ENCODE measurements around the gene NPHP4. TPM values are rescaled to one million over a fixed set of nuclear protein-coding genes. Genes with fewer than 3 reads are reported as not detected.

Gene NPHP4
- total RNA-seq, 1 donor from 2014 or later: 19.5 TPM

DNA sequence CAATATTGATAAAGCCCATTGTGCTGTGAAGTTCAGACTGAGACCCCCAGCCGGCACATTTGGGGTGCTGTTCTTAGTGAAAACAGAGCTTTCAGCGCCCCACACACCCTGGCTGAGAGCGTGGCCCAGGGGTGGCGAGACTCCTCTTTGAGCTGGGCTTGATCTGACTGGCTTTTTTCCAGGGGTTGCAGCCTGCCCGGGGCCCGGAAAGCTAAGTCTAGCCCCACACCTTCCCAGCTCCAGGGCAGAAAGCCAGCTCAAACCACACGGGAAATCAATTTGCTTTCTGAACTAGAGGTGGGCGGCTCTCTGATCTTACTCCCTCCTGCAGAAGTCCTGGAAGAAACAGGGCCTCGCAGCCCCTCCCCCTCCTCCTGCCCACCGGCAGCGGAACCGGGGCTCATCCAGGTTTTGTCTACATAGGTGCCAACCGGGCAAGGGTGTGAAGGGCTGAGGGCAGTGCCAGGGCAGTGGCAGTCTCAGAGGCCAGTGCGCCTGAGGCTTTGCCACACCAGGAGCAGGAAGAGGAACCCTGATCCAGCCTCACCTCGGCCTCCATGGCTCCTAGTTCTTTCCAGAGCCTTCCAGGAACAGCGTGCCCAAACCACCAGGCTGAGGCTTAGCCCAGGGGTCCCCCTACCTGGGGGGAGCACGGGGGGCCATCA, 155.3 kb downstream of the NPHP4 start:
- intact Hi-C loops (cut with micrococcal nuclease): no loop called here

DNA sequence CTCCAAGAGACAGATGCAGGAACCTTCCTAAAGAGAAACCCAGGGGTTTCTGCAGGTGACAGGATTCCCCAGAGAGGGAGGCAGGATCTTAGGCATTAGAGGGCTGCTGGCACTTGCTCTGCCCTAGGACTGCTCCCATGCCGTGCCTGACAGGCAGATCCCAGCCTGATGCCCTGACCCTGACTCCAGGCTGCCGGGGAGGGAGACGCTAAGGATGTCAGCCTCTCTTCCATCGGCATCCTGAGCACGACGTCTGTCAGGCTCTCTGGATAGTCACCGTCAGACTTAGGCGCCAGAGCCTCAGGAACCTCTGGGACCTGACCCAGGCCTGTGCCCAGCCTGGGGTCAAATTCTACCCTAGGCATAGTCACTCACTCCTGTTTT, 157.1 kb downstream of the NPHP4 start:
- intact Hi-C loops (cut with micrococcal nuclease): no loop called here

DNA sequence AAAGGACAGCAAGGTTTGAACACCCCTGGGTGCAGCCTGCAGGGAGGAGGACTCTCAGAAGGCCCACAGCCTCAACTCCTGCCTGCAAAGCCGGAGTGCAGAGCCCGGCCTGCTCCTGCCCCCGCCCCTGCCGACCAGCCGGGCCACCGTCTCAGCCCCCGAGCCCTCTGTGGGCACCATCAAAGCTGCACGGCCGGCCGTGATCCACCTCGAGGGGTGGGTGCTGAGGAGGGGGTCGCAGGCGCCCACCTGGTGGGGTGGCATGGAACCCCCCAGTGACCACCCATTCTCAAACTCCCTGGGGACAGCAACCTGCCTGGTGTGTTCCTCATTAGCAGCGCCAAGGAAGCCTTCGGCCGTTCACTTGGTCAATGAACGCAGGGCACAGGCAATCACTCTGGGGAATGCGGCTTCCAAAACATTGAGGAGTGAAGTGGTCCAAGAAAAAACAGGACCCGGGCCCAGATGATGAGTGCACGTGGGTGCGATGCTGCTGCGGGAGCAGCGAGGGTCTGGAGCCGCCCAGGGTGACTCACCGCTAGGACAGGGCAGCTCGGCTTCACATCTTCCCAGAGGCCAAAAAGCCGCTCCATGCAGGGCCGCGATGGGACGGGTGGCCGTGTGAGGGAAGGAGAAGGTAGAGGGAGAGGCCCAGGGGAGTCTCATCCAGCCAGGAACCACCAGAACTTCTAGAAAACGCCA, 157.6 kb downstream of the NPHP4 start:
- intact Hi-C loops (cut with micrococcal nuclease): no loop called here

DNA sequence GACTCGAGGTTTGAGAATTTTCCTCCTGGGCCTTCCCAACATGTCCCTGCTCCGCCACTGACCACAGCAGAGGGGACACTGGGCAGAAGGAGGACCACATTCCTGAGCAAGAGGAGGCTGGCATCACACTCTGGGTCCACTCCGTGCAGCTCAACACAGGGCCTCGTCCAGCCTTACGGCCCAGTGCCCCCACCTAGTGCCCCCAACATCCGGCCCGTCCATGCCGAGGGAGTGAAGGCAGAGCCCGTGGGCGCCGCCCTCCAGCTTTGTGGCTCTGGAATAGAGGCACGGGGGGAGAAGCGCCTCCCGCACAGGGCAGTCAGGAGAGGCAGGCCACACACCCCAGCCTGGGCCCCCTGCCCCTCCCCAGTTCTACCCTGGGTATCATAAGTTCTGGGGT, 158.3 kb downstream of the NPHP4 start:
- intact Hi-C loops (cut with micrococcal nuclease): no loop called here

DNA sequence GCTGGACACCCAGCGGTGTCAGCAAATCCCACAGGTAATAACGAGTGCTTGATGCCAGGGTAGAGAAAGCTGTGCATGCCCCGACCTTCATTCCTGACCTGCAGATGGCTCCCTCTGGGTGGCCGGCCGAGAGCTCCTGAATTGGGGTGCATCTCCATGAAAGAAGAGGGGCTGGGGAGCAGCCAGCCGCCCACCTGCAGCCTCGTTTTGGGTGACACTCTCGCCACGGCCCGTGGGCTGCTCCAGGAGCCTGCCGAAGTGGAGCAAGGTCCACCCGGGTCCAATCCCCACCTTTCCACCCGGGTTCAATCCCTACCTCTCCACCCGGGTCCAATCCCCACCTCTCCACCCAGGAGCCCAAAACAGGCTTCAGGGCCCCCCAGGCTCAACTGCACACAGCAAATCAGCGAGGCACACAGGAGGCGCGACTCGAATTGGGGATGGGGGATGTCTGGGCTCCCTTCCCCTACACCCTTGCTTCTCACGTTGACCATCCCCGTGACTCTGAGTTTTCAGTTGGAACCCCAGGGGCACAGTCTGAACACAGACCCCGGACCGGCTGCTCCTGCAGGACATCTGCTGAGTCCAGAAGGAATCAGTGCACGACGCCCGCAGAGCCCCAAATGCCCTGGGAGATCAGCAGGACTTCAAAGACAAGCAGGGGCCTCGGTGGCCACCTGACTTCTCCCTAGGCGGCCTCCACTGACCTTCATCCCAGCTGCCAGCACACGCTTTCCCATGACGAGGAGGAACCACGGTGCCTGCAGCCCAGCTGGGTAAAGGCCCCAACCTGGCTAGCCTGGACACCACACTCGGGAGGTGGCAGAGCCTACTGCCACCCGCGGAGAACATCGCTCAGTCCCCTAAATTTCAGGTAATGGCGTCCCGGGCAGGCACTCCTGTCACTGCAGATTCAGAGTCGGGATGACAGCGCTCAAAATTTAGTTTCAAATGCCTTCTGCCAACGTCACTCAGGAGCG, 159.0 kb downstream of the NPHP4 start:
- intact Hi-C loops (cut with micrococcal nuclease): no loop called here

DNA sequence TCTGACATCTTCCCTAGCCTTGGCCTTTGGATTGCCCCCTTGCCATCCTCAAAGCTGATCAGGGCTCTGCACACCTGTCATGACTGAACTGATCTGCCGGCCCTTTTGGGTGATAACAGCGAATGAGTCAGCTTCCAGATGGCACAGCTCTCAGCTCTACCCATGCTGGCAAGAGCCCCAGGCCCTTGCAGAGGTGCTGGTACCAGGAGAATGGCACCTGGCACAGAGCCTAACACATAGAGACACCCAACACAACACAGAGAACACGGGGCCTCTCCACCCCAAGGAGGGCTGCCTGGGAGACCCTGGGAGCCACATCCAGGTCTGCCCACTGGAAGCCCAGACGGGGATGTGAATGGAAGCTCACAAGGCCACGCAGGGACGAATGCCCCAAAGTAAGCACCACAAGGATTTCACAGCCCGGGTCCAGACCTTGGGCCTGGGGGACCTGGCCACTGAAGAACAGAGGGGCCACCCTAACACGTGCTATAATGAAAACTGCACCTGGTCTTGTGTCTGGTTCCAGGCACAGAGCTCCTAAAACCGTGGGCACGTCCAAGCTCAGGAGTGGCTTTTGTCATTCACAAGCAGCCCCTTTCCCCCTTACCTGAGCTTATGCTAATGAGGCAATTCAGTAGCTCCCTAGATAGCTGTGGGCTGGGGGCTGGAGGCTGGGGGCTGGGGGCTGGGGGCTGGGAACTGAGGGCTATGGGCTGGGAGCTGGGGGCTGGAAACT, 160.5 kb downstream of the NPHP4 start:
- intact Hi-C loops (cut with micrococcal nuclease): no loop called here

DNA sequence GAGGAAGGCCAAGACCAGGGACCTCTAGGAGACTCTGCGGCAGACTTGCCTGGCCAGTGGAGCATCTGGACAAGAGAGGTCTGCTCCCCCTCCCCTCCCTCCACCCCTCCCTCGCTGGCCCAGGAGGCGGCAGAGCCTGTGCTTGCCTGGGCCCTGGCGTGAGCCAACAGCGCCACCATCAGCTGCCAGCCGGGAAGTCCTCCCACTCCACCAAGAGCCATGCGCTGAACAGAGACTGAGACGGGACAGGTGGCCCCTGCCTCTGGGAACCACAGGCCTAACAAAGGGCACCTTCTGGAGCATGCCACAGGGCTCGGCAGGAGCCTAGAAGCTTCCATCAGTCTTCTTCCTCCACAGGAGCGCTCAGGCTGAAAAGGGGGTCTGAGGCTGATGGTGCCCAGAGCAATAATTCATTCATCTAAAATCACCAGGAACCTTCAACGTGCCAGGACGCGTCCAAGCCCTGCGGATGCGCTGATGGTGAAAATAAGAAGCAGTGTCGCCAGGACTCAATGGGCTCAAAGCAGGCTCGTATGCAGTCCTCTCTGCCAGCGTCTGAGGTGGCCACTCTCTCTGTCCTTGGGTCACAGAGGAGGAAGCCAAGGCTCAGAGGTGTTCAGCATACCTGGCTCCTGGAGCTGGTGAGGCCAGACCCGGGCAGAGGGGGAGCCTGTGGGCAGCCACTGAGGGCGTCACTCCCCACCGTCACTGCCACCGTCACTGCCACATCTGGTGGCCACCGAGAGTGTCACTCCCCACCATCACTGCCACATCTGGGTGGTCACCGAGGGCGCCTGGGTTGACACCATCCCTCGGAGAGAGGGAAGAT, 161.2 kb downstream of the NPHP4 start:
- intact Hi-C loops (cut with micrococcal nuclease): no loop called here

DNA sequence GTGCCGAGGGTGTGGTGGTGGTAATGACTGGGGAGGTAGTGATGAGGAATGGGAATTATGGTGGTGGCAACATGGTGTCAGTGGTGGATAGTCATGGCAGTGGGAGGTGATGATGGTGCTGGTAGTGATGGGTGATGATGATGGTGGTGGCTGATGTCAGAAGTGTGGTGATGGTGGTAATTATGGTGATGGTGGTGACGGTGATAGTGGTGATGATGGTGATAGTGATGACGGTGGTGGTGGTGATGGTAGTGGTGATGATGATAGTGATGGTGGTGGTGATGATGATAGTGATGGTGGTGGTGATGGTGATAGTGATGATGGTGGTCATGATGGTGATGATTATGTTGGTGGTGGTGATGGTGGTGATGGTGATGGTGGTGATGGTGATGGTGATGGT, 162.8 kb downstream of the NPHP4 start:
- intact Hi-C loops (cut with micrococcal nuclease): no loop called here

DNA sequence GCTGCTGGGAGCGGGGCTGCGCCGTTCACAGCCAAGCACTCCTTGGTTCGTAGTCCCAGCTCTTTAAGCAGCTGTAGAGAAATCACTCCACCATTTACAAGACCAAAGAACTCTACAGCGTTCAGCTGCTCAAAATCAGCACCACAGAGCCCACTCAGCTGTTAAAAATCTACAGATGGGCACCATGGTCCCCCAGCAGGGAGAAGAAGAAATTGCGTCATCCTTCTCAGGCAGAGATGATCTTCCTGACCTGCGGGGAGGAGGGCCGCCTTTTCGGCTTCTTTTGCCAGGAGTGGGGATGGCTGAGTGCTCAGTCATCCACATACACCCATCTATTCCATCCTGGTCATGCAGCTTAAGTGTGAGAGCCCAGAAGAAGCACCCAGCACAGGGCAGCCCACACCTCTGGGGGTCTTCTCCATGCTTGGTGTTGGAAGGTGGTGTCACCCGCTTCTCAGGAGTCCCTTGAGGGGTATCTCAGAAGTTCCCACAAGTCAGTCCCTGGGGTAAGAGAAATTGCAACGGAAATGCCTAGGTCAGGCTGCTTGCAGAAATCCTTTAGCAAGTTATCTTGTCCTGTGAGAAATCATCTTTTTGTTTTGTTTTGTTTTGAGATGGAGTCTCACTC, 163.8 kb downstream of the NPHP4 start:
- intact Hi-C loops (cut with micrococcal nuclease): no loop called here

DNA sequence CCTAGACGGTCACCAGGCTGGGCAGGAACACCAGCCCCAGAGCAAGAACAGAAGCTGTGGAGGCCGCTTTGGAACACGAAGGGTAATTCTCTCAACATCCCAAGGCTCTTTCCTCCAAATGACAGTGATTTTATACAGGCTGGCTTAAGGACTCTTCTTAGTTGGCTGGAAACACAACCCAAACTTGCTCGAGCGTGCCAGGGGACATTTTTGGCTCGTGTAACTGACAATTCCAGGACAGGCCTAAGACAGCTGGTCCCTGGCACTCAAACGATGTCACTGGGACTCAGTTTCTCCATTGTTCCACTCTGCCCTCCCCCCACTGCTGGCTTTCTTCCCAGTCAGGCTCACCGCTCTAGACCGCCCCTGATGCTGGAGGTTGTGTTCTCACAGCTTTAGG, 164.7 kb downstream of the NPHP4 start:
- intact Hi-C loops (cut with micrococcal nuclease): no loop called here

DNA sequence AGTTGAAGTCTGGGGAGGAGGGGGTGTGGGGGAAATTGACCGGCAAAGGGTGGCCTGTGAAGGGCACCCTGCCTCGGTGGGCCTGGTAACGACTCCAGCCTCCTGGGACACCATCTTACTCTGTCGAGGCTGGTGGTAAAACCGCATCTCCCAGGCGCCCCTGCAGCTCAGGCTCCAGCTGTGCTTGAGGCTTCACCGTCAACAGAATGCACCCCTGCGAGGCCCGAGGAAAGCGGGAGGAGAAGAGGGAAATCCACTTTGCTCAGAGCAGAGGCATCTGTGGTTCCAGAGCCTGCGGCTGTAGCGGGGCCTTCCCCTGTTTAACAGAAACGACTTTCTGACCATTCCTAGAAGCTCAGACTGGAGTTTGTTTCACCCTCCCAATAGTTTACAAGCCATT, 165.6 kb downstream of the NPHP4 start:
- intact Hi-C loops (cut with micrococcal nuclease): no loop called here

DNA sequence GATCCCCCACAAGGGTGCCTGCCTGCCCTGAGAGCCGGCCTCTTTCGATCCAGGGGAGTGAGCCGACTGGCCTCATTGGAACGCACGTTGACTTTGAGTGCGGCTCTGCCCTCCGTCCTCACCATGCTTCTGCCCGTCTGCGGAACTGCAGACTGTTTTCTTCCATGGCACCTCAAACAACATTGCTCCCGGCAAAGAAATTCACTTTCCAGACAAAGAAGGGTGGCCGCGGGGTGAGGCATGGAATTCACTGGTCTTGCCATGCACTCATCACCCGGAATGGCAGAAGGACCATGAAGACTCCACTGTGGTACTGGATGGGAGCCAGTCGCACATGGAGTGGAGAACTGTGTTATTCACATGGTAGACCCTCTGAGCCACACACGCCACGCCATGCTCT, 169.5 kb downstream of the NPHP4 start:
- intact Hi-C loops (cut with micrococcal nuclease): no loop called here

DNA sequence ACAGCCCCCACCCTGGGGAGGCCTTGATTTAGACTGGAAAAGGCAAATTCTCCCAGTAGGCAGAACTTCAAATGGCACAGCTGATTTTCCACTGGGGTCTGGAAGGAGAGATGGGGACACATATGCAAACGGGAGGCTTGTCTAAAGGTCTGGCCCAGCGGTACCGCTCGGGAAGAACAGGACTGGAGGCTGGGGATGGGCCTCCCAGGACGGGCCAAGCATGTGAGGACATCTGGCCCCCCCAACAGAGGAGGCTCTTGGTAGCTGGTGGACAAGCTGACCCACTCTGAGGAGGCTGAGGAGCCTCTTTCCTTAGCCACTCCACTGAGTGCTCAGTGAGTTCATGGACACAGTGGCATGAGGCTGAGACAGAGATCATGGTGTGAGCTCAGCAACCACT, 170.0 kb downstream of the NPHP4 start:
- intact Hi-C loops (cut with micrococcal nuclease): no loop called here

DNA sequence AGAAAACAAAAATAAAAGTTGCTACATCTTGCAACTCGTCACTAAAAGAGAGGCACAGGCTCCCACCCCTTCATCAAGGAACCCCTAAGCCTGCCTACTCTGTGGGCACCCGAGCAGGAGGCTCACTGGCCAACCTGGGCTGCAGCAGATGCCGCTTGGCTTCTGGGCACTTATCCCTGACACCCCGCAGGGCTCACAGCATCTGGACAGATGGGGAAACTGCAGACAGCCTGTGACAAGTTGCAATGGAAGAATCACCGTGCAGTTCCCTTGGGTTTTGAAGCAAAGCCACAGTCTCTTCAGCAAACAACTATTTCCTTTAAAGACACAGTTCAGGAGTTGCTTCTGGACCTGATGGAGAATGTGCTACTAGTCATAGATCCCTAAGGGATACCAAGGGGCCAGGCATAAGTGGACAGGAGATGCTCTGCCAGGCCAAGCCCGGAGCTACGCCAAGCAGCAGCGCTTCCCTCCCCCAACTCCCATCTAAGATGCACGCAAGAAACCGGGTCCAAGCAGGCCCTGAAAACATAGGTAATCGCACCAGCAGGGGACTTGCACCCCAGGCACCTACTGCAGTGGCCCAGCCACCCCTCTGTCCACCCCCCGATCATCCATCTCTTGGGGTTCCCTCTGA, 170.6 kb downstream of the NPHP4 start:
- intact Hi-C loops (cut with micrococcal nuclease): no loop called here

DNA sequence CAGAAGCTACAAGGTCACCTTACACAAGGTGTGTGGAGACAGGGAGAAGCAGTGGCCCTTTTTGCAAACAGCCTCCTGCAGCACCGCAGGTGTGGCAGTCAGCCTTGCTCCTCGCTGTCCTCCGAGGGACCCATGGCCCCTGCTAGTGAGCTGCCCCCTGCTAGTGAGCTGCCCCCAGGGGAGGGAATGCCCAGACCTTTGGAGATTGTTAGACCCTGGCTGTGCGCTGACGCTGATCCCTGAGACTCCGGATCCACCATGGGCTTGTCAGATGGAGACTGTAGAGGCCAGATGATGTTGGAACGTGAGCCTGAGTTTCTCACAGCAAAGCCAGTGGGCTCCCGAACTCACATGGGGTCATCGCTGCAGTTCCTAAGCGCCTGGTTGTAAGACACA, 172.2 kb downstream of the NPHP4 start:
- intact Hi-C loops (cut with micrococcal nuclease): no loop called here

DNA sequence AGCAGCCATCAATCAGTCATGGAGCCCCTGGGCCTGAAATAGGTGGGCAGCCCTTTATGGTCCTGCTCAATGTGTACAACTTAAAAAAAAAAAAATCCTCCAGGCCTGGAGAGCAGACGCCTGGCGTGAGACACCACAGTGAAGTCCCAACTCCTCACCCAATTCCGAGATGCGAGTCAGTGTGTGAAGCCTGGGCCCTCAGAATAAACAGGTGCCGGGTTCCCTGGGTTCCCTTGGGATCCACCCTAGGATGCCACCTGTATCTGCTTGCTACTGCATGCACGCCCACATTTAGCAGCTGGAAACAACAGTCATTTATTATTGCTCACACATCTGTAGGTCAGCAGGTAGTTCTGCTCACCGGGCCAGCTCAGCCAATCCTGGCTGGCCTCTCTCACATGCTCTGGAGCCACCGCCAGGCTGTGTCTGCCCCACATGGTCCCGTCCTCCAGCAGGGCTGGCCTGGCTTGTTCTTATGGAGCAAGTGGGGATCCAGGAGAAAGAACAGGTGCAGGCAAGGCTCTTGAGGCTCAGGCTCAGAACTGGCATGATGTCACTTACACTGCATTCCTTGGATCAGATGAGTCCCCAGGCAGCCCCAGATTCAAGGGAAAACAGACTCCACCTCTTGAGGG, 172.7 kb downstream of the NPHP4 start:
- intact Hi-C loops (cut with micrococcal nuclease): no loop called here

DNA sequence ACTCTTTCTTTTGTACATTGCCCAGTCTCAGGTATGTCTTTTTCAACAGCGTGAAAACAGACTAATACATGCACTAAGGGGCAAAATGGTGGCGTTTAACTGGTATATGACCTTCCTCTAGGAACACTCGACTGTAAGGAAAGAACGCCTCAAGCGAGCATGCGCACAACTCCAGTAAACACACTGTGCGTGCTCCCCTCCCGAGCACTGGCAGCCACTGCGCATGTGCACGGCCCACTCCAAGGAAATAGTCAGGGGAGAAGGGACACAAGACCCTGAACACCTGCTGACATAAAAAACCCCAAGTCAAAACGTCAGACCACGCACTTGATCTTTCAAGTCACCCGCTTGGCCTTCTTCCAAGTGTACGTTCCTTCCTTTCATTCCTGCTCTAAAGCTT, 173.5 kb downstream of the NPHP4 start:
- intact Hi-C loops (cut with micrococcal nuclease): no loop called here

DNA sequence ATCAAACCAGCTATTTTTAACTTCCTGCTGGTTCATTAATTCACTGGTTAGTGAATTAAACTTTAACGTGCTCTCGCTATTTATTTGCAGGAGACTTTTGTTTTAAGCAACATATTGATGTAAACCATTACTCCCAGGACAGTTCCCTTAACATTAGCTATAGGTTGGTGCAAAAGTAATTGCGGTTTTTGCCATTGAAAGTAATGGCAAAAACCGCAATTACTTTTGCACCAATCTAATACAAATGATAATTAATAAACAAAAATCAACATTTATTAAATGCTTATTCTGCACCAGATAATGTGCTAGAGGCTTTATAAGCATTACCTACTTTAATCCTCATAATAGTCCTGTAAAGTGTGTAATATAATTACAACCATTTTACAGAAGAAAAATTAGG, 176.5 kb downstream of the NPHP4 start:
- intact Hi-C loops (cut with micrococcal nuclease): no loop called here

DNA sequence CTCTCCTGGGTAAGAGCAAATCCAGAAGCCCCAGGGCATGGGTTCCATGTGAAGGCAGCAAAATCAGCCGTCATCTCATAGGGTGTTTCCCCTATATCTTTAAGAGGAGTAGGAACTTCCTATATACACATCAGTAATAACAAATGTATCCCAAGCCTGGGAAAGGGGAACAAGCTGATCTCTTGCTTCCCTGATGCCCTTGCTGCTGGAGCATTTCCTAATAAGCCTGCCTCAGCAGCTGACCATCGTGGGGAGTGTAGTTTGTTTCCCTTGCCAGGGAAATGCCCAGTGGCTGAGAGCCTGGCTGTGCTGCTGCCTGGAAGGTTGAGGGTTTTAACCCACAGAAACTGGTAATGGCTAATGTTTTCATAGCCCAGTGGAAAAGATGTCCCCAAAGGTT, 177.0 kb downstream of the NPHP4 start:
- intact Hi-C loops (cut with micrococcal nuclease): no loop called here
